Inflammatory macrophage treated with lipopolysaccharide for 1 hour (primary cell): Measurements from ENCODE around the gene CEBPZ.
"Not testable (repeated sequence)": the region's sequence is repeated elsewhere in the genome, so short reads cannot be mapped to it uniquely, and the experiment has no call there.

Source experiments
- DNase-seq, 2 donors: peaks; one replicate each; pipeline ENCODE4 v3.0.0-alpha.2; 2020 to 2022

Gene CEBPZ, protein sequence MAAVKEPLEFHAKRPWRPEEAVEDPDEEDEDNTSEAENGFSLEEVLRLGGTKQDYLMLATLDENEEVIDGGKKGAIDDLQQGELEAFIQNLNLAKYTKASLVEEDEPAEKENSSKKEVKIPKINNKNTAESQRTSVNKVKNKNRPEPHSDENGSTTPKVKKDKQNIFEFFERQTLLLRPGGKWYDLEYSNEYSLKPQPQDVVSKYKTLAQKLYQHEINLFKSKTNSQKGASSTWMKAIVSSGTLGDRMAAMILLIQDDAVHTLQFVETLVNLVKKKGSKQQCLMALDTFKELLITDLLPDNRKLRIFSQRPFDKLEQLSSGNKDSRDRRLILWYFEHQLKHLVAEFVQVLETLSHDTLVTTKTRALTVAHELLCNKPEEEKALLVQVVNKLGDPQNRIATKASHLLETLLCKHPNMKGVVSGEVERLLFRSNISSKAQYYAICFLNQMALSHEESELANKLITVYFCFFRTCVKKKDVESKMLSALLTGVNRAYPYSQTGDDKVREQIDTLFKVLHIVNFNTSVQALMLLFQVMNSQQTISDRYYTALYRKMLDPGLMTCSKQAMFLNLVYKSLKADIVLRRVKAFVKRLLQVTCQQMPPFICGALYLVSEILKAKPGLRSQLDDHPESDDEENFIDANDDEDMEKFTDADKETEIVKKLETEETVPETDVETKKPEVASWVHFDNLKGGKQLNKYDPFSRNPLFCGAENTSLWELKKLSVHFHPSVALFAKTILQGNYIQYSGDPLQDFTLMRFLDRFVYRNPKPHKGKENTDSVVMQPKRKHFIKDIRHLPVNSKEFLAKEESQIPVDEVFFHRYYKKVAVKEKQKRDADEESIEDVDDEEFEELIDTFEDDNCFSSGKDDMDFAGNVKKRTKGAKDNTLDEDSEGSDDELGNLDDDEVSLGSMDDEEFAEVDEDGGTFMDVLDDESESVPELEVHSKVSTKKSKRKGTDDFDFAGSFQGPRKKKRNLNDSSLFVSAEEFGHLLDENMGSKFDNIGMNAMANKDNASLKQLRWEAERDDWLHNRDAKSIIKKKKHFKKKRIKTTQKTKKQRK

DNA sequence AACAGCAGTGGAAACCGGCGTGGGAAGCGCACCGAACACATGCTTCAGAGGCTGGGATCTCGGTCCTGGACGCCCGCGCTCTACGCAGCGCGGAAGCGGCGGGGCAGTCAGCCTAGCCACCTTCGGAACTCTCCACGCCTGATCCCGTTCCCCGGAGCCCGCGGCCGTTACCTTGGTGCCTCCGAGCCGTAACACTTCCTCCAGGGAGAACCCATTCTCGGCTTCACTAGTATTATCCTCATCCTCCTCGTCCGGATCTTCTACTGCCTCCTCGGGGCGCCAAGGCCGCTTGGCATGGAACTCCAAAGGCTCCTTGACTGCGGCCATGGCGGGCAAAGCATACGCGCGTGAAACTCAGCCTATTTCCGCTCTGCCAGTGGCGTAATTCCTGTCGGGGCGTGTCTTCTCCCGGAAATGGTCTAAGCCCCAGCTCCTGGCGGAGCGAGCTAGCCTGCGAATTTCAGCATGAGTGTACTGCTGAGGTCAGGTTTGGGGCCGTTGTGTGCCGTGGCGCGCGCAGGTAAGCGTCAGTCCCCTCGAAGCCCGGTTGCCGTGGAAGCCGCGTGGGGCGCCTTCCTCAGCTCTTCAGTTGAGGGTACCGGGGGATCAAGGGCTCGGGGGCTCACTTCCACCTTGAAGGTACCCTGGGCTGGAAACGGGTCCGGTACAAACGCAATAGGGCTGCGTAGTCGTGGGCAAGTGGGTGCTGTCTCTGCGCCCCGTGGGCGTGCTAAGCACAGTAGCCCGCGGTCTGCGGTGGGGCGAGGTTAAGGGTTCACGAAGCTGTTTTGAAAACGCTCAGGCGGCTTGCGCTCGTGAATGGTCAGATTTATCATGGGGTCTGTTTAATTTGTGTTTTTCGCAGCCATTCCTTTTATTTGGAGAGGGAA lies at the start of gene CEBPZ, which contains the start of gene NDUFAF7:
Gene CEBPZ, minus strand, starts transcription at position 356 of the 890 bp plus-strand sequence. Its CDS starts 29 bp downstream, at position 327.
Gene NDUFAF7, plus strand, starts transcription at position 418 of the 890 bp plus-strand sequence. Its CDS starts 48 bp downstream, at position 466.
- peak; percentile 92 to 93 for DNase-seq

GRCh38 chr2:37276291-37276690 lies 44.9 kb upstream of the CEBPZ start:
- DNase-seq: no peak

- DNase-seq: peak; percentile 60 to 73
Measured at GRCh38 chr2:37274359-37274965, 43.1 kb upstream of the CEBPZ start.

GRCh38 chr2:37271376-37272067 lies 40.1 kb upstream of the CEBPZ start:
- no peak for DNase-seq

DNA sequence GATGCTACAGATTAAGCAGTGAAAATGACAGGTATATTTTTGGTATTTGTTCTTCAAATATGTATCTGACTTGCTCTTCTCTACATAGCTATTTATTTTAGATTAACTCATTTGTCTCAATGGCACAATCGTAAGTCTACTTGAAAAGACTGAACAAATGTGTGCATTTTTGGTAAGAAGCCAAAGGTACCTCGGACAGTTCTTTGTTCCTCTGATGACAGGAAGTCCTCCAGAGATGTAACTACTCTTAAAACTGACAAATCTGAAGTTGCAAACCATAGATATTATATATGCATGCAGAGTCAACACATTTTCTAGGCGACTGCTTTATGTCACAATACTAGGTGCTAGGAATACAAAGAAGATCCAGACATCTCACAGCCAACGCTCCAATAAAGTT lies 36.7 kb upstream of the CEBPZ start:
- DNase-seq: no peak

DNA sequence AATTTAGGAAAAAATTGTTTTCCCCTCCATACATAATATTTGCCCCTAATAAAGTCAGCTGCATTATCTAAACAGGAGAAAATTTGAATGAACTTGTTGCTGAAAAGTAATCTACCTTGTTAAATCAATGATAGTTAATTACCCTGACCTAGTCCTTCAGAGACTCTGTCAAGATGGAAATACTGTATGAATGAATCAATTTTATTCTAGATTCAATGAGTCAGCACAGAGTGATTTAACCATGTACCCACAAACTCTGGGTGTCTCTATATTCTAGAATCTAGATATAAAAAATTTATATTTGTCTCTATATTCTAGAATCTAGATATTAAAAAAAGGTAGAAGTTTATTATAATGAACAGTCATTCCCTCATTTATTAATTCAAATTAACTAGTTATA lies 36.3 kb upstream of the CEBPZ start:
- DNase-seq: no peak

DNA sequence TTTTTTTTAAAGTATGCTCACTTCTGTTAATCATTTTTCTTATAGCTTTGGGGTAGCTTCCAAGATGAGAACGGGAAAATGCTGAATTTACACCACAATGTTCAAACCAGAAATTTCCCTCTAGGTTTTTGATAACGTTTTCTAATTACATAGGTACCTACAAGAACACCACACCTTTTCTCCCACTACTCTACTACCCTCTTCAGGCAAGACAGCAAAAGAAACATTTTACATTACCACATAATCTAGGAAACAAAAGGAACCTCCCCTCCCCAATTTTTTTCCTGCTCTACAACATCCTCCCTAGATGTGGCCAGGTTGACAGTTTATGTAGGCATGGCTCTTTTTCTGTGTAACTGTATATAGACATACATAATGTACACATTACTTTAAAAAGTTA lies 32.4 kb upstream of the CEBPZ start:
- no peak for DNase-seq

GRCh38 chr2:37262522-37262921 lies 31.1 kb upstream of the CEBPZ start:
- peak in 1 of 2 donors; percentile 20 for DNase-seq

- no peak for DNase-seq
Measured at GRCh38 chr2:37250869-37251740, 19.7 kb upstream of the CEBPZ start.

DNA sequence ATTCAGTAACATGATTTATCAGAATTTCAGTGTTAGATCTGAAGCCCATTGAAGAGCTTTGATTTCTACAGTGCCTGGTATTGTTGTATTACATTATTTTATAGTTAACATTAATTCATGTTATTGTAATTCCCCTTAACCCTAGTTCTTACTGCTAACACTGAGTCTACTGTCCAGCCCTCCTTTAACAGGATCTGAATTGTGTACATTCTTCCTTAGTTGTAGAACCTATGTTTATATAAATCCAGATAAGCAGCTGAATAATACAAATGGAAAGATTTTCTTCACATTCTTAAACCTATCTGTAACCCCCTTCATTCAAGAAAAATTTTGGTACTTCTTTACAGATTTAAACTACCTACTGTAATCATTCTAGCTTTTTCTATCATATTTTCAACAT lies 14.8 kb upstream of the CEBPZ start:
- DNase-seq: no peak

GRCh38 chr2:37244755-37245154 lies 13.4 kb upstream of the CEBPZ start:
- no peak for DNase-seq

- no peak for DNase-seq
Measured at GRCh38 chr2:37244017-37244416, 12.6 kb upstream of the CEBPZ start.

DNA sequence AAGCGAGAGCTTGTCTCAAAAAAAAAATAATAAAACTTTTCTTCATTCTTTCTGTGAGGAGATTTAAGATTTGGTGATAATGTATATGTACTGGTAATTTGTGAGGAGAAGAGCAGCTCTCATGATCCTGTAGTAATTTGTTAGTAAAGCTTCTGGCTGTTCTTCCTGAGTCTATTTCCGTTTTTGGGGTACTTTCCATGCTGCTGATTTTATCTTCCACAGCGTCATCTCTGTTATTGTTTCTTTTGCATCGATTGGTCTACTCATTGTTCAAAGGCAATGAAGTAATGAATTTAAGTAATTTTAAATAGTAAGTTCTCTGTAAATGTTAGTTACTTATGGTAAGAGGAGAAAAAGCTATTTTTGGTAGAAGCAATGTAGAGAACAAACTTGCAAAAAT lies 12.0 kb upstream of the CEBPZ start:
- no peak for DNase-seq

DNA sequence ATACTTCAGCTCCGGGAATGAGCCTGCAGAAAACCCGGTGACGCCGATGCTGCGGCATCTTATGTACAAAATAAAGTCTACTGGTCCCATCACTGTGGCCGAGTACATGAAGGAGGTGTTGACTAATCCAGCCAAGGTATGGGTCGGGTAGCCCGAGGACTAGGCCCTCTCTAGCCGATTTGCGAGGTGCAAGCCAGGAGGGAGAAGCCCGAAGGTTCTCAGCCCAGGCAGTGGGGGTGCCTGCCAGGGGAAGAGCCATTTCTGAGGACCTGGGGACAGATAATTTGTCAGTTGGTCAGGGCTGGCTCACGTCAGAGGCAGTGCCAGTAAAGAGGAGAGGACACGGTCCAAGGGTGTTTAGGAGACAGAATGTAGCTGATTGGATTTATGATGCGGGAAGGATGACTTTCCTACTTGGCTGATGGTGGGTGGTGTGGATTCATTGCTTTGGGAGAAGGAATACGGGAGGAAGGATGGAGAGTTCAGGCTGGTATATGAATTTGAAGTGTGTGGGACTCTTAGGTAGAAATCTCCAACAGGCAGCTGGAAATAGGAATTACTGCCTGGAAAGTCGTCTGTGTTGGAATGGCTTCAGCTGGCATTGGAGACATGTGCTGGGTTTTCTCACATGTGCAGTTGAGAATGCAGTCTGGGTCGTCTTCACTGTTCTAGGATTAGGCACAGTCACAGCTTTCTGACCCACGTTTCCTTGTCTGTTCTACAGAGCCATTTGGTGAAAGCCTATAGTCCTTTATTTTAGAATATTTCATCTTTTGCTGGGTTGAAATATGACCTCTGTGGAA lies 936 bp upstream of the CEBPZ start:
- DNase-seq: no peak

DNA sequence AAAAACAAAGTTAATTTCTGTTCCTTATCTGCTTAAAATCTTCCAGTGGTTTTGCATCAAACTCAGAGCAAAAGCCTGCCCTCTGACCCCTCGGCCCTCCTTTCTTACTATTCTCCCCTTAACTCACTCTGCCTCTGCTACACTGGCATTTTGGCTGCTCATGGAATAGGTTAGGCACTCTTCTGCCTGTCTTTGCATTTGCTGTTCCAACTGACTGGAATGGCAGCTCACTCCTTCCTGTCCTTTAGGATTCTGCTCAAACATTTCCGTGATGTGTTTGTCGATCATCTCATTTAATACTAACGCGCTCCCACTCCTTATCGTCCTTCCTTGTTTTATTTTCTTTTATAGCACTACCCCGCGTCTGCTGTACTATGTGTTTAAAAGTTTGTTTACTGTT lies 815 bp downstream of the CEBPZ start:
- peak in 1 of 2 donors; percentile 6 for DNase-seq

- DNase-seq: no peak
Measured at GRCh38 chr2:37228788-37229187, 2.6 kb downstream of the CEBPZ start.

GRCh38 chr2:37226863-37227262 lies 4.5 kb downstream of the CEBPZ start:
- no peak for DNase-seq

- DNase-seq: not testable (repeated sequence)
Measured at GRCh38 chr2:37225129-37225528, 6.3 kb downstream of the CEBPZ start.

GRCh38 chr2:37224063-37224462 lies 7.3 kb downstream of the CEBPZ start:
- DNase-seq: no peak
